Measurements from ENCODE around the gene TICRR. TPM values are rescaled to one million over a fixed set of nuclear protein-coding genes. Genes with fewer than 3 reads are reported as not detected.

TICRR gene
- polyA plus RNA-seq, 3 donors = 9.1 to 13.6 (median 12.4) TPM

DNA sequence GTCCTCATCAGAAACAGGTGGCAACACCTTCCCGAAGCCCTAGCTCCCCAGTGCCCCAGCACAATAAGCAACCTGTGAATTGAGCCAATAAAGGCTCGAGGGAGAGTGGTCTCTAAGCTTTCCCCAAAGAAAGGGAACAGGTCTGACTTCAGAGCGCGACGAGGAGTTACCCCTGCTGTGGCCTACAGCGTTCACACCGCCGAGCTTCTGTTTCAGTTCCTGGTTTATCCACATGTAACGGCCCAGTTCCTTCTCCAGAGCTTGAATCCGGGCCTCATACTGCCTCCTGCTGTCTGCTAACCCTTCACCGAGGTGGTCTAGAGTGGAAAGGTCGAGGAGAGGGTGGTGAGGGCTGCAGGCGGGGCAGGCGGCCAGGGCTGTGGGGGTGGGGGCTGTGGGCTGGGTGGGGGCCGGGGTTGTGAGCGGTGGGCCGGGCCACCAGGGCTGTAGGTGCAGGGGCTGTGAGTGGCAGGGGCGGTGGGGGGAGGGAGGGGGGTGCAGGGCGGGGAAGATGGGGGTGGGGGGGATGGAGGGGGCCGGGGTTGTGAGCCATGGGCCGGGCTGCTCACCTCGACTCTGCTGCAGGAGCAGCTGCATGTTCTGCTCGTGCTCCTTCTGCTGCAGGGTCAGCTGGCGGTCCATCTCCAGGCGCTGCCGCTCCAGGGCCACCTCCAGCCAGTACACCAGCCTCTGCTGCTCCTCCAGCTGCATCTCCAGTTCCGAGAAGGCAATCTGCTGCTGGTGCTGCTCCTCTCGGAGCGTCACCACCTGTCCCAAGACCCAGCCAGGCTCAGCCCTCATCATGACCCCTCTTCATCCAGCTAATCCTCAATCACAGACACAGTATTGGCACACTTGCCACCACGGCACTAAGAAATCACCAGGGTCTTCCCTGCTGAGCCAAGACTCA lies 53.8 kb downstream of the TICRR start:
- no peak for DNase-seq

- no peak for DNase-seq
Observed at GRCh38 chr15:89629829-89630228, 54.6 kb downstream of the TICRR start.

- no peak for DNase-seq
Observed at GRCh38 chr15:89630260-89630659, 55.0 kb downstream of the TICRR start.

- DNase-seq = no peak
Observed at GRCh38 chr15:89630974-89631901, 56.0 kb downstream of the TICRR start.

GRCh38 chr15:89631902-89632264 lies 56.6 kb downstream of the TICRR start:
- no peak for DNase-seq

DNA sequence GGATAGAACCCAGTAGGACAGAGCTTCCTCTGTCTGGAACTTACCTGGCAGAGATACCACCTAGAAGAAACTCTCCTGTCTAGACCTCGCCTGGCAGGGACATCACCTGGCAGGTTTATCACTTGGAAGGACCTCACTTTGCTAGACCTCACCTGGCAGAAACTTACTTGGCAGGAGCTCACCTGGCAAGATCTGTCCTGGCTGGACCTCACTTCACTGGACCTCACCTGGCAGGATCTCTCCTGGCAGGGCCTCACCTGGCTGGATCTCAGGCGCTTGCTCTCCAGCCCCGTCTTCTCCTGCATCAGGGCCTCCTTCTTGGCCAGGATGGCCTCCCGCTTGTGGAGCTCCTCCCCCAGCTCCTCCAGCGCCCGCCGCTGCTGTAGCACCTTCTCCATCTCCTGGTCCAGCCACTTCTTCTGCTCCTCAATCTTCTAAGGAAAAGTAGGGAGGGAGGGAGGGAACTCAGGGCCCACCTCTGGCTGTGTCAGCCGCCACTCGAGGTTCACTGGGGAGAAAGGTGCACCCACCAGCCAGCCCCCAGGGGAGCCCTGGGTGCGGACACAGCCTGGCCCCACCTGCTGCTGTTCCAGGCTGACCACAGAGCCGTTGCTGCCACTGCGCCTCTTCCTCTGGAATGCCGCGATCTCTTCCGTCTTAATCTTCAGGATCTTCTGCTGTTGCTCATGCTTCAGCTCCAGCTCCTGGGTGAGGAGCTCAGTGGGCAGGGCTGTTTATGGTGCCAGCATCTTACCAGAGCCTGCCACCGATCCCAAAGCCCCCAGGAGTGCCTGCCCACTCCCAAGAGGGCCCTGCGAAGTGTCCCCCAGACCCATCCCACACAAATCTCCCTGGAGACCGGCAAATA lies 57.5 kb downstream of the TICRR start:
- no peak for DNase-seq

- no peak for DNase-seq
Observed at GRCh38 chr15:89633585-89633984, 58.3 kb downstream of the TICRR start.

DNA sequence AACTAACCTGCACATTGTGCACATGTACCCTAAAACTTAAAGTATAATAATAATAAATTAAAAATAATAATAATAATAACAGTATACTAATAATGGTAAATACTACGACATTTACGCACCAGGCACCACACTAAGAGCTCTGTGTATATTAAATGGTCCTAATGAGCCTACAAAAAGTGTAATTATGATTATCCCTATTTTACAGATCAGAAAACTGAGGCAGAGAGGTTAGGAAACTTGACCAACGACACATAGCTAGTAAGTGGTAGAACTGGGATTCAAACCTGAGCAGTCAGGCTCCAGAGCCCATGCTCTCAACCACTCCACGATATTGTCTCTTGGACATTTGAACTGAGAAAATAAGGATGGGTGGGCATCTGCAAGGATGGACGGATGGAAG lies 65.0 kb downstream of the TICRR start:
- DNase-seq = no peak

DNA sequence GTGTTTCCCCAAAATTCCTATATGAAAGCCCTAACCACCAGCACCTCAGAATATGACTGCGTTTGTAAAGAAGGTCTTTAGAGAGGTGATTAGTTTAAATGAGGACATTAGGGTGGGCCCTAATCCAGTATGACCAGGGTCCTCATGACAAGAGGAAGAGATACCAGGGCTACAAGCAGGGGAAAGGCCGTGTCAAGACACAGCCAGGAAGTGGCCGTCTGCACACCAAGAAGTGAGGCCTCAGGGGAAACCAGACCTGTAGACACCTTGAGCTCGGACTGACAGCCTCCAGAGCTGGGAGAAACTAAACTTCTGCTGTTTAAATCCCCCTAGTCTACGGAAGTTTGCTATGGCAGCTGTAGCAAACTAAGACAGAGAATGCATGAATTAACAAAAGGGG lies 65.8 kb downstream of the TICRR start:
- DNase-seq = no peak

- DNase-seq = no peak
Observed at GRCh38 chr15:89642106-89642505, 66.8 kb downstream of the TICRR start.

- no peak for DNase-seq
Observed at GRCh38 chr15:89645680-89646079, 70.4 kb downstream of the TICRR start.

DNA sequence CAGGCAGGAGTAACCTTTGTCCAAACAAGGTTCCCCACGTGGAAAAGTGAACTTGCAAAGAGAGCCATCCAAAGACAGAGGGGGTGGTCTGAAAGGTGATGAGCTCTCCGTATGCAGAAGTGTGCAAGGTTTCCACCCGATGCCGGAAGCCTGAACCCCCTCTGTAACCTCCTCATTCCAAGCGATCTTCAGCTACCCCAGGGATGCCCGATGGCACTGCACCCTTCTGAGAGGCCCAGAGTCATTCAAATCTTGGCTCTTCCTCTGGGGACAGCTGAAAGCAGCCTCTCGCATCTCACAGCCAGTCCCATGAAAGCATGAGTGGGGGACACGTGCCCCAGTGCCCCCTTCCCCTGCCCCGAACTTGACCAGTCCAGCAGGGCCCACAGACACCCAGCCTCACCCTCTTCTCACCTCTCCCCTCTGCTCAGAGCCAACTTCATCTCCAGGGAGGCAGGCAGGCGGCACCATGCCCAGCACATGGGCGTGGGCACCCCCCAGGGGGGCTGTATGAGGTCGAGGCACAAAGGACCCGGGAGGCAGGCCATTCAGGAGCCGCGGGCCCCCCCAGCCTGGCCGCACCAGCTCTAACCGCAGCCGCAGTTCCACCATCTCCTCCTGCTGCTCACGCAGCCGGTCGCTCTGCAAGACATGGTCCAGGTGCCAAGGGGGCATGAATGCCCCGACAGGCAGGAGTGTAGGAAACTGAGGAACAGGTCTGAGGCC lies 71.3 kb downstream of the TICRR start:
- no peak for DNase-seq

DNA sequence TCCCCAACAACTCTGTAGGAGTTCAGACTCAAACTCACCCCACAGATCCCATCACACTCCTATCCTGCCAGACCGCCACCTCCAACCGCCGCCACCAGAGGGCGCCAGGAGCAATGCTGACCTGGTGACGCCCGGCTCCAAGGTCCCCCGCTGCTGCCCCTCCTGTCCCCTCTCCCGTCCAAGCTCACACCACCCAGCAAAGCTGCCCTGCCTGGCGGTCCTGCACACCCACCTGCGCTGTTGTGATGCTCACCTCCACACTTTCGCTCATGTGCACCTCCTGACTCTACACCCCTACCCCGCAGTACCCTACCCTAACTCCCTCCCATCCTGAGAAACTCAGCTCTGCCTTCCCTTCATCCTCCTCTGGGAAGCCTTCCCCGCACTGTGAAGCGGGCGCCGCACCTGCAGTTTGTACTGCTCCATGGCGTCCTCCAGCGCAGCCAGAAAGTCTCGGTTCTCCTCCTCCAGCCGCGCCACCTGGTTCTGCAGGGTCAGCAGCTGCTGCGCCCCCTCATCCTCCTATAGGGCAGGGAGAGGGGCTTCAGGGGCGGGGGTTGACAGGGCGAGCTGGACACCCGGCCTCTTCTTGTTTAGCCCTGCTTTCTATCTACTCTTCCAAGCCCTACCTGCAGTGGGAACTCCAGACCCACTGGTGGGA lies 72.1 kb downstream of the TICRR start:
- peak; percentile 42 for DNase-seq

DNA sequence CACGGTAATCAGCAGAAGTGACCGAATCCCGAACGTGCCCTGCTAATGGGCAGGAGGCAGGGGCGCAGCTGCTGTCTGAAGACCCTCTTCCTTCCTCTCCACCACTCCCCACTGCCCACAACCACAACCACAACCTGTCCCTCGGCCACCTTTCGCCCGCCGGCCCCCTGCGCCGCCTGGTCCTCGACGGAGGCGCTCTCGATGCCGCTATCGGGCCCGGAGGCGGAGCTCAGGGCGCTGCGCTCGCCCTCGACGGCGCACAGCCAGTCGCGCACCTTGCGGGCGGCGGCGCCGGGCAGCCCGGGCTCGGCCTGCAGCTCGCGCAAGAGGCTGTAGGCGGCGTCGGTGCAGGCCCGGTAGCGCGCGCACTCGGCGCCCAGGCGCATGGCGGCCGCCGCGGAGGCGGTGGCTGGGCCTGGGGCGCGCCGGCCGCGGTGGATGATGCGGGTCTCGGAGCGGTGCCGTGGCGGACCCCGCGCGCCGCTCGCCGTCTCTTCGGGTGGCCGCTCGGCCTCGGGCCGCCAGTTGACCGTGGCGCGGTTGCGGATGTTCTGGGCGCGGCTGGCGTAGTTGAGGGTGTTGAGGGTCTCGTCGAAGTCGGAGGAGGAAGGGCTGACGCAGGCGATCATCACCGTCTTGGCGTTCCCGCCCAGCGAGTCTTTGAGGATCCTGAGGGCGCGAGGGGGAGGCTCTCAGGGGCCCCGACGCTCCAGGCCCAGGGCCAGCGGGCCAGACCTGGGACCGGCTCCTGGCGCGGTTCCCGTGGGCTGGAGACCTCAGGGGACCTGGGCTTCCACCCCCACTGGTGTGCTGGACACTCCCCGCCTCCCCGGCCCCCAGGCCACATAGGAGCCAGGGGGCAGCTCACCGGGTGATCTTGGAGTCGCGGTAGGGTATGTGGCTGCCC lies 73.1 kb downstream of the TICRR start:
- no peak for DNase-seq

DNA sequence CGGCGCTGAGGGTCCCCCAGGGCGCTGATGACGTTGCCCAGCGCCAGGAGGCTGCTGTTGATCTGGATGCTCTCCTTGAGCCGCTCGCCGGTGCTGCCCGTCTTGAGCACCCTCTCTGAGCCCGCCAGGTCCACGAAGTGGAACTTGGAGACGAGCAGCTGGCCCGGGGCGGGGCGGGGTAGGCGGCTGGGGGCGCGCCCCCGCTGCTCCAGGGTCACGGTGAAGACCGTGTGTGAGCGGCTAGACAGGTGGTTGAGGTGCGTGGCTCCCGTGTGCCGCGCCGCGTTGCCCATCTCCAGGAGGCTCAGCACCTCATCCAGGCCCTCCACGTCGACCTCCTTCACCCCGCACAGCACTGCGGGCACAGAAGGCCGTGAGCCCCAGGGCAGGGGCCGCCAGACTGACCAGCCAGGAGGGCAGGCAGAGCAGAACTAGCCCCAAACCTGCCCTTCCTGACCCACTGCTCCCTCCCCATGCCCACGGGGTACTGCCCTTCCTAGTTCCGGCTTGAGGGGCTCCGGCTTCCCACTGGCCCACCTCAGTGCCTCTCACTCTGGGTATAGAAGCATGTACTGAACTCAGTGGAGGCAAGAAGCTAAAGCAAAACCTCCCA lies 73.8 kb downstream of the TICRR start:
- DNase-seq = no peak

- DNase-seq = no peak
Observed at GRCh38 chr15:89649716-89650115, 74.4 kb downstream of the TICRR start.

- DNase-seq = no peak
Observed at GRCh38 chr15:89652131-89652530, 76.9 kb downstream of the TICRR start.

DNA sequence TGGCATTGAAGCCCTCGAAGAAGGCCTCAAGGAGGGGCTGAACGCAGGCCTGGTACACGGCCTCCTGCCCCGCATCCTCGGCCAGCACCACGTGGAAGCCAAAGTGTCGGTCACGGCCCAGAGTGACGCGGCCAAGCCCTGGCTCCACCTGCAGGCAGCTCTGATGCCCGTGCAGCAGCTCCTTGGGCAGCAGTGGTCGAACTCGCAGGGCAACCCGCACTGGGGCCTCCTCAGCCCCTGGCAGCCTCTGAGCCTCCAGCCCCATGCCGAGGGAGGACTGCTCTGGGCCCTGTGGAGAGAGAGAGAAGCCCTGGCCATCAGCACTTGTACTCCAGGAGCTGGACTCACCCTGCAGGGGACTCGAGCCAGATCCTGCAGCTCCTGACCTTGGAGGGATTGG lies 77.4 kb downstream of the TICRR start:
- DNase-seq = no peak

- no peak for DNase-seq
Observed at GRCh38 chr15:89653578-89653977, 78.3 kb downstream of the TICRR start.
